Fibroblast of skin of left quadriceps (primary cell): ENCODE data around the gene OSBPL9.

ENCODE experiments used
- DNase-seq, 2 experiments: peaks; one replicate each; pipeline ENCODE4 v3.0.0-alpha.2; 2013; ENCODE audit warnings: low read depth in 2 of 2

OSBPL9 gene

DNA sequence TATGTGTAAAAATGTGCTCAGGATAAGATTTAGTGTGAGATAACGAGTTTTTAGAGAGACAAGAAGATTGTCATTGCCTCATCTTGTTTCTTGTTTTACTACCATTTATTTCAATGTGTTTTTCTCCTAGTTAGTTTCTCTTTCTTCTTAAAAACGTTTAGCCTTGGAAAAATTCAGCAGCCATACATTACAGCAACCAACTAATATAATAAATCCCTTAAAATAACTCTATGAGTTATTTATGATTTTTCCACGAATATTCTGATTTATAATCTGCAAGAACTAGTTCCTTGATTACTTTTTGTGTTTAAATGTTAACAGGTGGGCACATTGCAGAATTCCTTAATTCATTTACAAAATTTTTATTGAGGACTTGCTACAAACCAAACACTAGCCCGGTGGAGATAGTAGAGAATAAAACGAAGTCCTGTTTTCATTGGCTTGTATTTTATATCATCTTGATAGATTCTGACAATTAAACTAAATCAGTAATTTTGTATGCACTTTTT is 118.9 kb downstream of the OSBPL9 start:
- DNase-seq = no peak

DNA sequence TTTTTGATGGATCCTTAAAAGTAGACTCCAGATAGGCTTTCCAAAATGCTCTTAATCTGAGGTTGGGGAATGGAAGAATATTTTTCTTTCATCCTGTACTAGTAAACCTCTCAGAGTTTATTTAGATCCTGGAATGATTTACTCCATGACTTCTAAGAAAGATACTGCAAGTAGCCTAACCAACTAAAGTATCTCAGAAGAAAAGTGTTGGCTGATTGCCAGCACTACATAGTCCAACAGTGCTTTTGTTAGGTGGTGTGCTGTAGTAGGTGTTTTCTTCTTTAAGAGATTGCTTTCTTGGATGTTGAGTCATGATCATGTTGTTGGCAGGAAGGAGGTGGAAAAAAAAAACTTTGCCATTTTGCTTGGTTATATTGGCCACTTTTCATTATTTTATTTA is 119.8 kb downstream of the OSBPL9 start:
- DNase-seq = peak in 1 of 2 experiments; percentile 13

DNA sequence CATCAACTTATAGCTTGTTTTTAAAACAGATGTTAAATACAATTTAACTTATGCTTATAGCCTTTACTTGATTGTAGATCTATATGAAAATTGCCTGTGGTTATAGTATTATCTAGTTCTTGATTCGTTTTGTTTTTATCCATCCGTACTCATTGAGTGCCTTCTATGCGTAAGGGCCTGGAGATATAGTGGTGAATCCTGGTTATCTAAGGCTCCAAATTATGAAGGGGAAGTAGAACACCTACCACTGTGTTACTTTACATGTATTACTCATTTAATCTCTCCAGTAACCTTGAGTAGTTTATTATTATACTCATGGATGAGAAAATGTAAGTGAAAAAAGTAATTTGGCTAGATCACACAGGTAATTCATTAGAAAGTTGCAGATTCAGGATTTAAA is 121.8 kb downstream of the OSBPL9 start:
- no peak for DNase-seq

DNA sequence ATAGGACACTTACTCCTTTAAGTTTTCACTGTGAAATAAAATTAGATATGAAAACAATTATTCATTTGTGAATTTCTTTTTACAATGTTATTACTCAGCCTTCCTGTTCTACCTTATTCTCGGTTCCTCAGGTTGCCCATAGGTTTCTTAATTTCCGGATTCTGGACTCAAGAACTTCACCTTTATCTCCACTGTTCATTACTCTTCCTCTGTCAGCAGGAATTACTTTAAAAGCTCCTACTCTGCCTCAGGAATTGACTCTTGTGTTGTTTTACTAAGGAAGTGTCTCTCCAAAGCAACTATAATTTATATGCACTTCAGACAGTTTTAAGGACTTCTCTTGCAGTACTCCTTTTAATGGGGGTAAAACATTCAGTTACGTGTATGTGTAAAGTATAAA is 123.8 kb downstream of the OSBPL9 start:
- DNase-seq = no peak

DNA sequence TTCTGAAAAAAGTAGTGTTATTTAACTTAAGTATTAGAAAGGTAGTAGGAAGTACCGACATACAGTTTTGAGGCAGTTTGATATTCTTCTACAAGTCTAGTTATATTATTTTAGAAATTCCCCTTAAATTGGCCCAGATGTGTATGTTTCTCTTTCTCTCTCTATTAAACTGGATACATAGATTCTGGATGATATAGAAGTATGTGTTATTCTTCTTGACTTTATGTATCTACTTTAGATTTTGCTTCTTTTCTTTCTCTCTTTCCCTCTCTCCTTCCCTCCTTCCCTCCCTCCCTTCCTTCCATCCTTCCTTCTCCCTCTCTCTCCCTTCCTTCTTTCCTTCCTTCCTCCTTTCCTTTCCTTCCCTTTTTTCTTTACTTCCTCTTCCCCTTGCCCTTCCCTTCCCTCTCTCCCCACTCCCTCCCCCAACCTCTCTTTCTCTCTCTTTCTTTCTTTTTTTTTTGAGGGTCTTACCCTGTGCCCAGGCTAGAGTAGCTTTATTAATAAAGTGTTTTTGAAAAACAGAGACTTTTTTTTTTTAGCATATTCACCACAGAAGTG is 124.3 kb downstream of the OSBPL9 start:
- no peak for DNase-seq

DNA sequence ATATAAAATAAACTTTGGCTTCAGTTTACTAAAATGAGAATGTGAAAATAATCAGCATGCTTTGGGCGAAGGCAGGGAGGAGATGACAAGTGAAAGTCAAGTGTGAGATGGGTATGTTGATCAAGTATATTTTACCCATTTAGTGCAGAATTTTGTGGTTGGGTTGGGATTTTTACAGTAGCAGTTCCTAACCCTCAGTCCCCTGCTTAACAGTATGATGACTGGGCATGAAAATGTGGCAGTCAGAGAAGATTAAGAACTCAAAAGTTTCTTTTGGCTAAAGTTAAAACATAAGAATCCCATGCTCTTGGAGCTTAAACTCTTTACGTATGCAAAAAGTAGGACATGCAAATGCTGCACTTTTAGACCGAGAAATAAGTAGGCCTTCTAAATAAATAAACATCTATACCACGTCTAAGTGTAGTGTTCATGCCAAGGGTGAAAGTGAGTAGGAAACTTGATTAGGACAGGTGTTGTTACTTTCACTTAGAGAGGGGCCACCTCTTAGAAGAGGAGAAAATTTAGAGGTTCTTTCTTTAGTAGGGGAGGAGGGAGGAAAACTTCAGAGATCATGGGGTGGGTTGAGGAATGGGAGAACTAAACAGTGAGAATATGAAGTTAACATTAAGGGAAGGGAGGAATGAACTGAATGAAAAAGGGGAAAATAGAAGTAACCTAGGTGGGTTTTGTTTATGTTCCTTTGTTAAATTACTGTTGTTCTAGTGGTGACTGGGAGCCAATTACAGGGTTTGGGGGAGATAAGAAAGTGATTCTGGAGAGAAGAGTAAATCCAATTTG is 127.8 kb downstream of the OSBPL9 start:
- no peak for DNase-seq

DNA sequence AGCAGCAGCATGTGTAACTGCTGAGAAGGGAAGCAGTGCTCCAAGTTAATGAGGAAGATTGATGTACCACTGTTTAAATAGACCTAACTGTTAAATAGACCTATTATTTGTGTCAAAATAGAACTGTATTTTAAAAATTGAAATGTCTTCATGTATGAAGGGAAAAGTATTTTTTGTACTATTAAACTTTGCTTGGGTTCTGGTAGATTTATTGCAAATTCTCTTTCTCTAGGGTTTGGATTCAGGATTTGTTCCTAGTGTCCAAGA is 128.3 kb downstream of the OSBPL9 start:
- DNase-seq = no peak

DNA sequence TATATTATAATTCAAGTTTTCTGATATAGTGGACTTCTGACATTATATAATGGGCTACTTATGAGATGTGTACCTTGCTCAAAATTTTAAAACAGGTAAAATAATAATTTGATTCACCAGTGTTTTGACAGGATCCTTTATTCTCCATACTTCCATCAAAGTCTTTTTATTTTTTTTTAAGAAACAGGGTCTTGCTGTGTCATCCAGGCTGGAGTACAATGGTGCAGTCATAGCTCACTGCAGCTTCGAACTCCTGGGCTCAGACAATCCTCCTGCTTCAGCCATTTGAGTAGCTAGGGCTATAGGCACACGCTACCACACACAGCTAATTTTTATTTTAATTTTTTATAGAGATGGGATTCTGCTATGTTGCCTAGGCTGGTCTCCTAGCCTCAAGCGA is 132.3 kb downstream of the OSBPL9 start:
- DNase-seq = no peak

DNA sequence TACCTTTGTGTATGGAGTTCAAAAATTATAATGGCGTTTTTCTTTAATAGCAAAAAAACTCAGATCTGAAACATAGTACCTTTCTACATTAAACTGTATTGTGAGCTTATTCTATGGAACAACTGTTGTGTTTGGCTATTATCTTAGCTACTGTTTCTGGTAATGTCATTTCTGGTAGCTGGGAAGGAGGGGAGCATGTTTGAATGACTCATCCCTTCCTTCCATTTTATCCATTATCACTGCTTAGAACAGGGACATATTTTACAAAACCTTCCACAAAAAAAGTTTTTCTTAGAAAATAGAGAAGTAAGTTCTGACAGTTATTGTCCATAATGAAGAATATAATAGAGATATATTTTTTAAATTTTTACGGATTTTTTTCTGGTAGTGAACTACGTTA is 133.3 kb downstream of the OSBPL9 start:
- no peak for DNase-seq

DNA sequence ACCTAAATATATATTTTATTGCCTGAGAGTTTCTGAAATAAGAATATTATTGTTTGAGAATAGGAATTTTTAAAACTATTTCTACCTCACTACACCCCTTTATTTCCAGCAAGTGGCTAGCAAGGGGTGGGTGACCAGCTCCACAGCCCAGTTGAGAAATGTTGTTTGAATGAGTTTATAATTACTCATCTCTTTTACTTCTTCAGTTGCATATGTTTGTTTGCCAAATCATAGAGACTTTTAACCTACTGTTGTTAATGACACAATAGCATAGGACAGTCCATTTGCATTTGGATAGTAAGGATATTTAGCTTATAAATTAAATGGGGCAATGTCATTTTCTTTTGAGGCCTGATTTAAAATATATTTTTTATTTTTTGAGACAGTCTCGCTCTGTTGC is 133.8 kb downstream of the OSBPL9 start:
- no peak for DNase-seq

DNA sequence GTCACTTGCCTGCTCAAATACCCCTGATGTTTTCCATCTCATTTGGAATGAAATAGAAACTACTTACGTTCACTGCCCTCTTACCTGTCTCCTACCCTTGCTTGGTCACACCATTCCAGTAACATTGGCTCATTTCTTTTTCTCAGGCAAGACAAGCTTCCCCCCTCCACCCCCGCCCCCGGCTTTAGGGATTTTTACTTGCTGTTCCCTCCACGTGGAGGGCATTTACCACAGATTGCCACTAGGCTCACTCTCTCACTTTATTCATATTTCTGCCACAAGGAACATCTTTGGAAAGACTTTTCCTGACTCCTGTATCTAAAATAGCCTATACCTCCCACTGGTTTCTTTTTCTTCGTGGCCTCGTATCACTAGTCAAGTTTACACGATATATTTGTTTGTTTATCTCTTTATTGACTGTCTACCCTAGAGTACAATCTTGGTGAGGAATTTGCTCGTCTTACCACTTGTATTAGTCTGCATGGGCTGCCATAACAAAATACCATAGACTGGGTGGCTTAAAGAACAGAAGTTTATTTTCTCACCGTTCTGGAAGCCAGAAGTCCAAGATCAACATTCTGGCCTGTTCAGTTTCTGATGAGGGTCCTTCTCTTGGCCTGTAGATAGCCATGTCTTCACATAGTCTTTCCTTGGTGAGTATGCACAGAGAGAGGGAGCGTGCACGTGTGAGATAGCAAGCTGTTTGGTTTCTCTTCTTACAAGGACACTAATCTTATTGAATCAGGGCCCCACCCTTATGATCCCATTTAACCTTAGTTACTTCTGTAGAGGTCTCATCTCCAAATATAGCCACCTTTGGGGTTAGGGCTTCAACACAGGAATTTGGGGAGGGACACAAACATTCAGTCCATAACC is 135.4 kb downstream of the OSBPL9 start:
- no peak for DNase-seq

DNA sequence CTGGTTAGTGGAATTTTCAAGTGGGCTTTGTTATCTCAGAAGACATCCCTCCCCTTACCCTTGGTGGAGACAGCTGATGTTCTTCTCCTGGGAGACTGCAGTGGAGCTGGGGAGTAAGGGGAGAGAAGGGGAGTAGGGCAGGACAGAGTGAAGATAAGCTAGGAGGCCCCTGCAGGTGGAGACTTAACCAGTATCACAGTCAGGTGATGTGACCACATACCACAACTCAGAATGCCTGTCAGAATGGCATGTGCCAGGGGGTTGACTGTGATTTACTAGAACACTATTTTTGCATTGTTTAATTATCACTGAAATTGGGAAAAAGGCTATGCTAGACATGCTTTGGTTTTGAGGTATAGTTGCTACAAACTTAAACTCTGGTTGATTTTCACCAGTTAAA is 137.1 kb downstream of the OSBPL9 start:
- DNase-seq = no peak

DNA sequence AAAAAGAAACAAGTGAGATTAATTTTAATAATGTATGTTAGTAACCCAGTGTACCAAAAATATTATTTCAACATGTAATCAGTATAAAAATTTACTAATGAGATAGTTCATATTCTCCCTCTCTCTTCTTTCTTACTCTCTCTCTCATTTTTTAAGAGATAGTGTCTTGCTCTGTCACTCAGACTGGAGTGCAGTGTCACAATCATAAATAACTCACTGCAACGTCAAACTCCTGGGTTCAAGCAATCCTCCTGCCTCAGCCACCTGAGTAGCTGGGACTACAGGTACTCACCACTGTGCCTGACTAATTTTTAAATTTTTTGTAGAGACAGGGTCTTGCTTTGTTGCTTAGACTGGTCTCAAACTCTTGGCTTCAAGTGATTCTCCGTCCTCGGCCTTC is 137.8 kb downstream of the OSBPL9 start:
- DNase-seq = no peak

DNA sequence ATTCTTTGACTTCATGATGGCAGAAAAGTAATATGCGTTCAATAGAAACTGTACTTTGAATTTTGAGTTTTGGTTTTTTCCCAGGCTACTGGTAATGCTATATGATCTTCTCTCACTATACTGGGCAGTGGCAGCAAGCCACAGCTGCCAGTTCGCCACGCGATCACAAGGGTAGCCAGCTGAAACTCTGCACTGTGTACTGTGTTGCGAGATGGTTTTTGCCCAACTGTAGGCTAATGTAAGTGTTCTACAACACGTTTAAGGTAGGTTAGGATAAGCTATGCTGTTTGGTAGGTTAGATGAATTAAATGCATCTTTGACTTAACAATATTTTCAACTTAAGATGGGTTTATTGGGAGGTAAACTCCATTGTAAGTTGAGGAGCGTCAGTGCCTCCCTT is 138.5 kb downstream of the OSBPL9 start:
- no peak for DNase-seq

DNA sequence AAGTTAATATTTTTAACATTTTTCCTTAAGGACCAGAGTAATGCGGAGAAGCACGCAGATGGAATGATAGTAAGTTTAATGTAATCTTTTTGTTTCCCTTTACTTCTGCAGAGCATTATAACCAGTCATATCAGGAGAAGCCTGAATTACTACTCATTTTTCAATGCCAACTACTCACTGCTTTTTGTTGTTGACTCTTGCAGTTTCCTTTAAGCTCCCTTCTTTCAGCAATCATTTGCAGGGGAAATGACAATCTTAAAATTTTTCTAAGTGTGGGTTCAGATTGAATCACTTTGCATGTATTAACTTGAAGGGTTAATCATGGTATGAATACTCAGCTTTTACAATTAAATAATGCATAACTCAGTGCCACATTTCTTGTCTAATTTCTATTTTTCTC is 139.4 kb downstream of the OSBPL9 start:
- DNase-seq = no peak

DNA sequence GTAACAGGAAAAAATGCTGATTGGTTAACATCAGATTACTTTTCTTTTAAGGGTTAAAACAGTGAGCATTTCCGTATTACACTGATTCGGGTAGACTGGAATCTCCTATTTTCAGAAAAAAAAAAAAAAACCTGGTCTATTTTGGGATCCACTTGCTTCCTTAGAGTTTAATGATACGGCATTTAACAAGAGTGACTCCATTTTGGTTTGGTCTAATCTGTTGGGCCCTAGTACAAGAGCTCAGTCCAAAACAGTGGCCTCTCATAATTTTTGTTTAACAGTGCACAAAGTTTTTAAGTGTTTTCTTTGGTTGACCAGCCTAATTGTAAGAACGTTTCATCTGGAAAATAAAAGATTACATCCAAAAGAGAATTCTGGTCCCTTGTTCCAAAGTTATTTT is 141.4 kb downstream of the OSBPL9 start:
- no peak for DNase-seq

DNA sequence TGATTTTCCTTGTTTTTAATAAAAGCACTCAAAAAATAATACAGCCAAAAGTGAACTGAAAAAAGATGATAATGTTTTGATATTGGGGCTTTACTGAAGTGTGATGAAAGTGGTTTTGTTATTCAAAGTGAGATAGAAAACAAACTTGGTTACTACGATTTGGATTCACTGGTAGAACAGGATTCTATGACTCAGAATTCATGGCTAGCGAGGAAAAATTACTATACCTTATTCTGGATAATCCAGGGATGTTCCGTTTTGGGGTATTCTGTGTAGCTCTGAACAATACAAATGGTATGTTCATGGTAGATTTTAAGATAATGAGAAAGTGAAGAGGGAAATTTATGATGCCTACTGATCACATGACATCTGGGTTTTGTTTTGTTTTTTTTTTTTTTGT is 144.0 kb downstream of the OSBPL9 start:
- DNase-seq = no peak

DNA sequence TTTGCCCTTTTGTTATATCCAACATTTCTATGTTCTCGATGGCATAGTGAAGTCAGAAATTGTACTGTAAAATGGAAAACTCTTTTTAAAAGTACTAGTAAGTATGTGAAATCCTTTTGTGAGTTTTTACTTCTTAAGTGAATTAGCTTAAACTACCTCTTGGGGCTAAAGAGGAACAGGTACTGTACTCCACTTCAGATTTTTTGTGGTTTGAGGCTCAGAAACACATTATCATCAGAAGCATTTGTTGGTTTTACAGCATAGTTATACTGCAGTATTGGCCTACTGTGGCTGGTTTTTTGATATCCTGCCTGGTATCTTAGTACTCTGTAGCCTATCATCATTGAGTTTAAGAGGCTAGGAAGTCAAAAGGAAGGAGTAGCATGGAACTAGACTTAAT is 144.5 kb downstream of the OSBPL9 start:
- no peak for DNase-seq

DNA sequence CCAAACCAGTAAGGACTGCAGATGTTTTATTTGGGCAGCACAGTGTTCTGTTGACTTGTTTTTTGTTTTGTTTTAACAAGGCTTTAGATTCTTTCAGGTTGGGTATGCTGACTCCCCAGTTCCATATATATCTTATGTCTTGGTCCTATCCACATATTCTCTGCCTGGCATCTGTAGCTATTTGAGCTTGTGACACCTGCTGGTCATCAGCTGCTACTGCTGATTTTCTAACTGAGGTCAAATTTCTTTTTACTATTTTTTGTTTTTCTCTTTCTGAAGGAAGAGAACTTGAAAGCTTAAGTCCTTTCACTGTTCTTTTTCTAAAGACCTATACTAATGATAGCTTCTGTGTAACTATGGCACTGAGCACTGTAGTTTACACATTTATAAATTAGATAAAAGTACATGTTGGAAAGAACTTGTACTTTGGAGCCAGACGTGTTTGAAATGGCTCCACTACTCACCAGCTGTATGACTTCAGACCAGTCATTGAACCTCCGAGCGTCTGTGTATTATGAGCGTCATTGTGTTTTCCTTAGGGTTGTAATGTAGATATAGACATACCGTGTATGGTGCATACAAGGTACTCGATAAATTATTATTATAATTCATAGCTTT is 152.2 kb downstream of the OSBPL9 start:
- DNase-seq = peak; percentile 23 to 24

DNA sequence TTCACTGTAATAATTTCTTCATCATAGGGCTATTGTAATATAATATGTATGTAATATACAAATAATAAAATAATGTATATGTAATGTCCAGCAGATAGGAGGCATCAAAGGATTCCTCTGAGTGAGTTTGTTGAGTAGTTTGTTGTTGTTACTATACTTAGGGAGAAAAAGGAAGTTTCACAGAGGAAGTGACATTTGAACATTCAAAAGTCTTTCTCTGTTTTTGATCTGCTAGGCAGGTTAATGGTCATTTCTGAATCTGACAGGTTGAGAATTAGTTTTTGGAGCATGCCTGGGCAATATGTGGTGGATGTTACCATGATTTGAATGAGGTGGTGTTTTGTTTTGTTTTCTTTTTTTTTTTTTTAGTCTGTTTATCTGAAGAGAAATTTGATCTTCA is 159.5 kb downstream of the OSBPL9 start:
- no peak for DNase-seq

DNA sequence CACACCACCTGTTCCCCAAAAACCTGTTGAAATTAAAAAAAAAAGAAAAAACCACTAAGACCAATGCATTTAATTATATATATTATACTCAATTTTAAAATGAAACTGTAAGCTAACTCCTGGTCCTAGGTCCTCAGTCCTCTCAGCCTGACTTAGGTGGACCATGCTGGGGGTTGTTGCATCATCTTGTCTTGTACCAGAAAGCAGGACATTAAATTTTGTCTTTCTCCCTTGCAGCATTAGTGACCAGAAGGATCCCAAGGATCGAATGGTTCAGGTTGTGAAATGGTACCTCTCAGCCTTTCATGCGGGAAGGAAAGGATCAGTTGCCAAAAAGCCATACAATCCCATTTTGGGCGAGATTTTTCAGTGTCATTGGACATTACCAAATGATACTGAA is 164.0 kb downstream of the OSBPL9 start:
- DNase-seq = no peak

DNA sequence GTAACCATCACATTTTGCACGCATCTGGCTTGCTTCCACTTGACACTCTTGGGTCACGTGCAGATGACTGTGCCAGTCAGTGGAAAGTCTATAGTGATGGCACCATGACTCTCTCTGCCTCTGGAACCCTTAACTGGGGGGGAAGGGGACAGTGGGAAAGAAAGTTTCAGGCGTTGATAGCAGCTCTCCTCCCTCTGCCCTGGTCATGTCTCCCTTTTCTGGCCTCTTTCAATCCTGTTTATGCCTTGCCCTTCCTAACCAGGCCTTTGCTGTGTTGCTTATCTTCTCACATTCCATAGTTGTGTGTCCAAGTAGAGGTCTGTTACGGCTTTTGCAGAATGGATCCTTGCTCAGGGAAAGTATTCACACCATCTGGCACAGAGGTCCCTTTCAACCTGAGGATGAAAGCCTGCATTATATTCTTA is 168.1 kb downstream of the OSBPL9 start:
- DNase-seq = no peak
